A549 (cell line): ENCODE measurements around the gene RNASE4. TPM values are rescaled to one million over a fixed set of nuclear protein-coding genes. Genes with fewer than 3 reads are reported as not detected.
A peak's percentile ranks its signal among the peaks of the same experiment; 100 is the strongest.

ENCODE experiments used
- ATAC-seq, 2 experiments: fragments of 200-7000 bp in 1 of 2; fragments of >200 bp in 1 of 2; cut with Nextera tagmentation in 1 of 2; cut with Tn5 transposase in 1 of 2; 3 replicates each; pipeline versions ENCODE4 v1.8.0 to v1.9.1; 2018 to 2020; ENCODE audit warnings: mild to moderate bottlenecking in 1 of 2, moderate library complexity in 1 of 2
- CTCF ChIA-PET: fragments of 300-600 bp; sonication (Branson Sonifier 250); formaldehyde crosslinking; extraction: SDS; loops from one replicate; lab custom pipeline; 2021; ENCODE audit warnings: antibody characterized with exemption, inconsistent platforms; lab: Yijun Ruan, JAX
- POLR2A ChIA-PET: fragments of 350-600 bp; formaldehyde crosslinking; extraction: SDS; loops from one replicate; lab custom pipeline; 2021; ENCODE audit warnings: antibody characterized with exemption, inconsistent platforms; lab: Yijun Ruan, JAX
- DNase-seq, 2 experiments: peaks; one replicate each; pipeline versions ENCODE4 v3.0.0 to v3.0.0-alpha.2; 2011 to 2016; ENCODE audit warnings: low read depth in 1 of 2, low spot score in 1 of 2
- FAIRE-seq: peaks from 2 replicates; lab custom pipeline; 2011; peaks lifted over from hg19 to GRCh38; lab: Jason Lieb, UNC
- H3K27ac ChIP-seq, 2 experiments: fragments of >200 bp; sonication (Bioruptor Twin); formaldehyde crosslinking; 3 replicates each; pipeline ENCODE4 v1.5.1; 2016 to 2017
- H3K4me1 ChIP-seq: fragments of >200 bp; sonication (Bioruptor Twin); formaldehyde crosslinking; 3 replicates; pipeline ENCODE4 v1.6.1; 2016
- H3K4me2 ChIP-seq: fragments of >200 bp; sonication (Bioruptor Twin); formaldehyde crosslinking; 3 replicates; pipeline ENCODE4 v1.6.1; 2016
- H3K4me3 ChIP-seq: fragments of >200 bp; sonication (Bioruptor Twin); formaldehyde crosslinking; 3 replicates; pipeline ENCODE4 v1.5.1; 2016
- H3K9me3 ChIP-seq: fragments of >200 bp; sonication (Bioruptor Twin); formaldehyde crosslinking; 3 replicates; pipeline ENCODE4 v1.6.1; 2016
- BHLHE40 ChIP-seq: IDR thresholded peaks from 2 replicates; pipeline ENCODE4 v1.6.1; 2012; ENCODE audit warnings: low read depth, low read length, inconsistent platforms
- CBX8 ChIP-seq: fragments of 200-600 bp; sonication (generic); IDR thresholded peaks from 2 replicates; pipeline ENCODE4 v1.6.1; 2016
- CHD2 ChIP-seq: fragments of 150-350 bp; IDR thresholded peaks from 2 replicates; pipeline ENCODE4 v1.6.1; 2014; ENCODE audit warnings: low read length; ENCODE audit not compliant: partially characterized antibody
- ESRRA ChIP-seq: fragments of 150-350 bp; IDR thresholded peaks from 2 replicates; pipeline ENCODE4 v1.6.1; 2014; ENCODE audit warnings: mild to moderate bottlenecking, low read length, borderline replicate concordance
- FOXS1 ChIP-seq: fragments of 250-450 bp; sonication (Bioruptor Pico); IDR thresholded peaks from 2 replicates; pipeline ENCODE4 v1.5.0; 2020; ENCODE audit warnings: mild to moderate bottlenecking, moderate library complexity
- GATA3 ChIP-seq: IDR thresholded peaks from 2 replicates; pipeline ENCODE4 v1.6.1; 2012; ENCODE audit warnings: borderline replicate concordance
- HES2 ChIP-seq: fragments of >200 bp; sonication (Bioruptor Twin); formaldehyde crosslinking; IDR thresholded peaks from 2 replicates; pipeline ENCODE4 v1.6.1; 2016
- HOXB13 ChIP-seq: fragments of 250-450 bp; sonication (Bioruptor Pico); IDR thresholded peaks from 2 replicates; pipeline ENCODE4 v1.5.0; 2020; ENCODE audit warnings: low read depth, mild to moderate bottlenecking, moderate library complexity
- HOXB5 ChIP-seq: fragments of 250-450 bp; sonication (Bioruptor Pico); IDR thresholded peaks from 2 replicates; pipeline ENCODE4 v1.5.0; 2020; ENCODE audit warnings: mild to moderate bottlenecking, moderate library complexity
- JUNB ChIP-seq: fragments of >200 bp; sonication (Bioruptor Twin); formaldehyde crosslinking; IDR thresholded peaks from 2 replicates; pipeline ENCODE4 v1.6.1; 2016
- MAZ ChIP-seq: fragments of 150-350 bp; IDR thresholded peaks from 2 replicates; pipeline ENCODE4 v1.6.1; 2014; ENCODE audit warnings: antibody characterized with exemption, low read depth, low read length, borderline replicate concordance
- MYC ChIP-seq: IDR thresholded peaks from 2 replicates; pipeline ENCODE4 v1.6.1; 2012; ENCODE audit warnings: mild to moderate bottlenecking, inconsistent platforms, low read length, improper control_type of control experiment, borderline replicate concordance
- NPAS2 ChIP-seq: fragments of 250-450 bp; sonication (Bioruptor Pico); IDR thresholded peaks from 2 replicates; pipeline ENCODE4 v1.8.0; 2022; ENCODE audit warnings: mild to moderate bottlenecking, moderate library complexity, borderline replicate concordance
- POLR2A ChIP-seq: IDR thresholded peaks from 2 replicates; pipeline ENCODE4 v1.6.1; 2012; ENCODE audit warnings: mild to moderate bottlenecking, low read length
- RAD21 ChIP-seq, 2 experiments: fragments of >200 bp in 1 of 2; sonication (Bioruptor Twin) in 1 of 2; formaldehyde crosslinking in 1 of 2; IDR thresholded peaks in 1 of 2; conservative IDR thresholded peaks in 1 of 2; 2 replicates in 1 of 2; 3 replicates in 1 of 2; pipeline ENCODE4 v1.6.1; 2012 to 2018; ENCODE audit warnings: inconsistent platforms in 1 of 2
- RNF2 ChIP-seq: fragments of 200-600 bp; sonication (generic); IDR thresholded peaks from 2 replicates; pipeline ENCODE4 v1.6.1; 2016; ENCODE audit warnings: low read depth, mild to moderate bottlenecking, antibody characterized with exemption, moderate library complexity, borderline replicate concordance
- SREBF2 ChIP-seq: fragments of 450-650 bp; IDR thresholded peaks from 2 replicates; pipeline ENCODE4 v1.6.1; 2014; ENCODE audit warnings: mild to moderate bottlenecking, moderate library complexity
- TFCP2L1 ChIP-seq: fragments of 250-450 bp; sonication (Bioruptor Pico); IDR thresholded peaks from 2 replicates; pipeline ENCODE4 v1.5.0; 2021; ENCODE audit warnings: mild to moderate bottlenecking
- ZFP36 ChIP-seq: fragments of 450-650 bp; IDR thresholded peaks from 2 replicates; pipeline ENCODE4 v1.6.1; 2014; ENCODE audit warnings: borderline replicate concordance; ENCODE audit not compliant: partially characterized antibody
- ZSCAN20 ChIP-seq: fragments of 250-450 bp; sonication (Bioruptor Pico); IDR thresholded peaks from 2 replicates; pipeline ENCODE4 v1.8.0; 2022; ENCODE audit warnings: mild to moderate bottlenecking, moderate library complexity
- WGBS: methylation state at CpG from one replicate; pipeline ENCODE4 v1.1.6; 2017; ENCODE audit errors: missing lambda C conversion rate; 5-methylcytosine and 5-hydroxymethylcytosine counted together
- polyA plus RNA-seq, 4 experiments: library from polyadenylated mRNA; depleted of rRNA in 3 of 4; stranded (reverse); fragments of >200 nt; fragmentation: RNase III in 1 of 4; extraction: RNeasy Plus Mini Kit Qiagen cat#74134 plus additional on column Dnase treatment in 1 of 4; gene quantifications; 2 replicates in 3 of 4; 3 replicates in 1 of 4; pipeline ENCODE4 v1.2.3, GENCODE V29; 2011 to 2017
- TF ChIP-seq, protein P1 (sequence below): fragments of 200-600 bp; sonication (generic); IDR thresholded peaks from 2 replicates; pipeline ENCODE4 v1.6.1; 2016; ENCODE audit warnings: antibody characterized with exemption, mild to moderate bottlenecking, moderate library complexity

The RNASE4 gene
- polyA plus RNA-seq, 2 of the 4 experiments (the other 2 are of a cell fraction) = 8.6 to 77.4 TPM

DNA sequence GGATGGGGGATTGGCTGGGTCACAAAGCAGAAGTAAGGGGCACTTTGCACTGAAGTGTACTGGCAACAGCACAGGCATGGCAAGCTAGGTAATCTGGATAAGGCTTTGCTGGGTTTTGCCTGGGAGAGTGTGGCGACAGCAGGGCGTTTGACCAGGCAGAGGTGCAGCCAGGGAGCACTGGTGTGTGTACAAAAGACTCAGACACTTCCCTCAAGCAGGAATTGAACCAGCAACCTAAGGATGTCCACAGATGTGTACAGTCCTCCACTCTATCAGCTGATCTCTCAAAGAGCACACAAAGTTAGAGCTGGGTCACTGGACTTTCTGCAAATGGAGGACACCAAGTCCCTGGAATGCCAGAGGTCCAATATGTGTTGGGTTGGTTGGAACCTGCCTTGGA is 15.4 kb upstream of the RNASE4 start:
- H3K4me3 ChIP-seq = no peak overlapping the region
- FAIRE-seq = no peak
- CTCF ChIA-PET = interaction anchor here (0.9 to 2.5 kb wide), 7 partner anchors 10 to 302 kb away, joined by 3 to 7 read pairs (median 4); no protein-coding TSS in a partner anchor
- H3K27ac ChIP-seq = no peak overlapping the region
- ATAC-seq = peak; percentile 15 to 37; a peak in 4 of 6 replicates
- H3K9me3 ChIP-seq = no peaks in the 10 kb centered on the region
- DNase-seq = peak in 1 of 2 experiments; percentile 63
- no peak overlapping the region for H3K4me2 ChIP-seq
- peaks cover 5% of the 10 kb centered on the region; the same call in 1 of the 3 replicates for H3K4me1 ChIP-seq
- whole genome bisulfite sequencing = 38% methylated on average over 2 of the region's 2 CpGs
- TF ChIP-seq BHLHE40 (no peak), MAZ (no peak), GATA3 (no peak), ESRRA (no peak), HOXB5 (CRISPR knock-in tag) (no peak)
- TF ChIP-seq, protein P1, sequence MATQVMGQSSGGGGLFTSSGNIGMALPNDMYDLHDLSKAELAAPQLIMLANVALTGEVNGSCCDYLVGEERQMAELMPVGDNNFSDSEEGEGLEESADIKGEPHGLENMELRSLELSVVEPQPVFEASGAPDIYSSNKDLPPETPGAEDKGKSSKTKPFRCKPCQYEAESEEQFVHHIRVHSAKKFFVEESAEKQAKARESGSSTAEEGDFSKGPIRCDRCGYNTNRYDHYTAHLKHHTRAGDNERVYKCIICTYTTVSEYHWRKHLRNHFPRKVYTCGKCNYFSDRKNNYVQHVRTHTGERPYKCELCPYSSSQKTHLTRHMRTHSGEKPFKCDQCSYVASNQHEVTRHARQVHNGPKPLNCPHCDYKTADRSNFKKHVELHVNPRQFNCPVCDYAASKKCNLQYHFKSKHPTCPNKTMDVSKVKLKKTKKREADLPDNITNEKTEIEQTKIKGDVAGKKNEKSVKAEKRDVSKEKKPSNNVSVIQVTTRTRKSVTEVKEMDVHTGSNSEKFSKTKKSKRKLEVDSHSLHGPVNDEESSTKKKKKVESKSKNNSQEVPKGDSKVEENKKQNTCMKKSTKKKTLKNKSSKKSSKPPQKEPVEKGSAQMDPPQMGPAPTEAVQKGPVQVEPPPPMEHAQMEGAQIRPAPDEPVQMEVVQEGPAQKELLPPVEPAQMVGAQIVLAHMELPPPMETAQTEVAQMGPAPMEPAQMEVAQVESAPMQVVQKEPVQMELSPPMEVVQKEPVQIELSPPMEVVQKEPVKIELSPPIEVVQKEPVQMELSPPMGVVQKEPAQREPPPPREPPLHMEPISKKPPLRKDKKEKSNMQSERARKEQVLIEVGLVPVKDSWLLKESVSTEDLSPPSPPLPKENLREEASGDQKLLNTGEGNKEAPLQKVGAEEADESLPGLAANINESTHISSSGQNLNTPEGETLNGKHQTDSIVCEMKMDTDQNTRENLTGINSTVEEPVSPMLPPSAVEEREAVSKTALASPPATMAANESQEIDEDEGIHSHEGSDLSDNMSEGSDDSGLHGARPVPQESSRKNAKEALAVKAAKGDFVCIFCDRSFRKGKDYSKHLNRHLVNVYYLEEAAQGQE = no peak
- POLR2A ChIA-PET = interaction anchor here (1.0 to 1.6 kb wide), 2 partner anchors 13 to 15 kb away, joined by 3 to 5 read pairs; no protein-coding TSS in a partner anchor

- ATAC-seq (no peak), DNase-seq (peak in 1 of 2 experiments; percentile 51), FAIRE-seq (no peak)
- no peak overlapping the region for H3K27ac ChIP-seq
- no peaks in the 10 kb centered on the region for H3K9me3 ChIP-seq
- H3K4me1 ChIP-seq = peaks cover 5% of the 10 kb centered on the region; the same call in 1 of the 3 replicates
- TF ChIP-seq HOXB13 (CRISPR knock-in tag) = no peak
- no peak for TF ChIP-seq NPAS2 (CRISPR knock-in tag)
- no peak for TF ChIP-seq BHLHE40
- no peak for TF ChIP-seq ZSCAN20 (CRISPR knock-in tag)
- TF ChIP-seq ZFP36 = no peak
- TF ChIP-seq RNF2 = no peak
- TF ChIP-seq SREBF2 = no peak
- no peak for TF ChIP-seq CHD2
- TF ChIP-seq TFCP2L1 = no peak
- no peak for TF ChIP-seq POLR2A
- no peak for TF ChIP-seq FOXS1 (CRISPR knock-in tag)
- TF ChIP-seq MYC = no peak
- TF ChIP-seq CBX8 = no peak
- TF ChIP-seq HES2 = no peak
- no peak for TF ChIP-seq JUNB
- no peak for TF ChIP-seq RAD21 (conservative IDR thresholded peaks at IDR 0.05 in 1 of 2, IDR thresholded peaks at IDR 0.05 in 1 of 2)
- WGBS = 62% methylated on average over 4 of the region's 4 CpGs
- no peak overlapping the region for H3K4me3 ChIP-seq
- ChIA-PET CTCF (interaction anchor here (0.7 kb wide), 1 partner anchor 14 kb away, joined by 3 read pairs; no protein-coding TSS in a partner anchor), POLR2A (no interaction called here)
- no peak overlapping the region for H3K4me2 ChIP-seq
Observed at GRCh38 chr14:20671597-20672283, 12.6 kb upstream of the RNASE4 start.
